GM12892 (cell line): ENCODE measurements around the gene TEX12.

Experiments
- POLR2A ChIP-seq: IDR thresholded peaks from 2 replicates; pipeline ENCODE4 v1.6.1; 2011; ENCODE audit warnings: low read depth, low read length, control low read depth
- POLR2AphosphoS5 ChIP-seq: IDR thresholded peaks from 2 replicates; pipeline ENCODE4 v1.6.1; 2011; ENCODE audit warnings: low read depth, low read length, control low read depth
- TAF1 ChIP-seq: IDR thresholded peaks from 2 replicates; pipeline ENCODE4 v1.6.1; 2011; ENCODE audit warnings: low read depth, mild to moderate bottlenecking, control low read depth, low read length, borderline replicate concordance

- TF ChIP-seq POLR2A: no peak
- no peak for TF ChIP-seq POLR2AphosphoS5
- TF ChIP-seq TAF1: no peak
Observed at GRCh38 chr11:112177589-112177988, 10.4 kb downstream of the TEX12 start.
